Measurements from ENCODE around the gene PFN4.

- TF ChIP-seq REST (IDR thresholded peaks at IDR 0.05; ENCODE audit: unreplicated experiment) (no peak), CTCF (conservative IDR thresholded peaks at IDR 0.05; ENCODE audit: low read depth in 2 of 2) (no peak)
Observed at GRCh38 chr2:24121066-24121465, 2.1 kb downstream of the PFN4 start.

Measured in GM23338 (cell line).